ENCODE measurements around the gene RTN1. TPM values are rescaled to one million over a fixed set of nuclear protein-coding genes. Genes with fewer than 3 reads are reported as not detected.

Gene RTN1
- total and polyA plus RNA-seq, 7 donors = 1.2 to 25.7 (median 8.0) TPM

DNA sequence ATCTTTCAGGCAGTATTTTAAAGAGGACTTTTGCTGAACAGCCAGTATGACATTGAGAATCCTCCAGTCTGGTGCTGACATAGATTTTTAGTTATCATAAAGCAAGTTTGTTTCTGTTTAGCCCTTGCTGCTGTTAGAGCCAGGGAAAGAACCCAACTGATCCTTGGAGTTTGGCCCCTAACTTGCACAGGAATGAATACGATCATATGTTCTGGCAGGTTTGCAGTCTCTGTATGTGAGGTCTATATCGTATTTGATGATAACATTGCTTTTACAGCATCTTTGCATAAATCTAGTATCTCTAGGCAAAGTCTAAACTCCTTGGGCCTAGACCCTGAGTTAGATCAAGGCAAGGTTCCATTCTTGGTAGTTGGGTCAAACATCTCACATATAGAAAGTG lies 289.7 kb downstream of the RTN1 start:
- Histone ChIP-seq H3K27ac (no peak overlapping the region), H3K36me3 (no peaks in the 10 kb centered on the region), H3K9me3 (no peaks in the 10 kb centered on the region), H3K27me3 (no peaks in the 10 kb centered on the region), H3K4me1 (peaks cover 0 to 9% (median 7%) of the 10 kb centered on the region in 4 donors), H3K4me3 (no peak overlapping the region)
- WGBS, 2 donors = 69 to 78% methylated on average over 2 of the region's 2 CpGs
- intact Hi-C loops (cut with DNase I) = no loop called here
- no peak for TF ChIP-seq POLR2A (IDR thresholded peaks at IDR 0.05)
- no peak for TF ChIP-seq POLR2AphosphoS5 (IDR thresholded peaks at IDR 0.05)
- no peak for TF ChIP-seq EP300 (IDR thresholded peaks at IDR 0.05)
- TF ChIP-seq, protein P1, sequence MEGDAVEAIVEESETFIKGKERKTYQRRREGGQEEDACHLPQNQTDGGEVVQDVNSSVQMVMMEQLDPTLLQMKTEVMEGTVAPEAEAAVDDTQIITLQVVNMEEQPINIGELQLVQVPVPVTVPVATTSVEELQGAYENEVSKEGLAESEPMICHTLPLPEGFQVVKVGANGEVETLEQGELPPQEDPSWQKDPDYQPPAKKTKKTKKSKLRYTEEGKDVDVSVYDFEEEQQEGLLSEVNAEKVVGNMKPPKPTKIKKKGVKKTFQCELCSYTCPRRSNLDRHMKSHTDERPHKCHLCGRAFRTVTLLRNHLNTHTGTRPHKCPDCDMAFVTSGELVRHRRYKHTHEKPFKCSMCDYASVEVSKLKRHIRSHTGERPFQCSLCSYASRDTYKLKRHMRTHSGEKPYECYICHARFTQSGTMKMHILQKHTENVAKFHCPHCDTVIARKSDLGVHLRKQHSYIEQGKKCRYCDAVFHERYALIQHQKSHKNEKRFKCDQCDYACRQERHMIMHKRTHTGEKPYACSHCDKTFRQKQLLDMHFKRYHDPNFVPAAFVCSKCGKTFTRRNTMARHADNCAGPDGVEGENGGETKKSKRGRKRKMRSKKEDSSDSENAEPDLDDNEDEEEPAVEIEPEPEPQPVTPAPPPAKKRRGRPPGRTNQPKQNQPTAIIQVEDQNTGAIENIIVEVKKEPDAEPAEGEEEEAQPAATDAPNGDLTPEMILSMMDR (IDR thresholded peaks at IDR 0.05) = no peak
- DNase-seq = no peak

DNA sequence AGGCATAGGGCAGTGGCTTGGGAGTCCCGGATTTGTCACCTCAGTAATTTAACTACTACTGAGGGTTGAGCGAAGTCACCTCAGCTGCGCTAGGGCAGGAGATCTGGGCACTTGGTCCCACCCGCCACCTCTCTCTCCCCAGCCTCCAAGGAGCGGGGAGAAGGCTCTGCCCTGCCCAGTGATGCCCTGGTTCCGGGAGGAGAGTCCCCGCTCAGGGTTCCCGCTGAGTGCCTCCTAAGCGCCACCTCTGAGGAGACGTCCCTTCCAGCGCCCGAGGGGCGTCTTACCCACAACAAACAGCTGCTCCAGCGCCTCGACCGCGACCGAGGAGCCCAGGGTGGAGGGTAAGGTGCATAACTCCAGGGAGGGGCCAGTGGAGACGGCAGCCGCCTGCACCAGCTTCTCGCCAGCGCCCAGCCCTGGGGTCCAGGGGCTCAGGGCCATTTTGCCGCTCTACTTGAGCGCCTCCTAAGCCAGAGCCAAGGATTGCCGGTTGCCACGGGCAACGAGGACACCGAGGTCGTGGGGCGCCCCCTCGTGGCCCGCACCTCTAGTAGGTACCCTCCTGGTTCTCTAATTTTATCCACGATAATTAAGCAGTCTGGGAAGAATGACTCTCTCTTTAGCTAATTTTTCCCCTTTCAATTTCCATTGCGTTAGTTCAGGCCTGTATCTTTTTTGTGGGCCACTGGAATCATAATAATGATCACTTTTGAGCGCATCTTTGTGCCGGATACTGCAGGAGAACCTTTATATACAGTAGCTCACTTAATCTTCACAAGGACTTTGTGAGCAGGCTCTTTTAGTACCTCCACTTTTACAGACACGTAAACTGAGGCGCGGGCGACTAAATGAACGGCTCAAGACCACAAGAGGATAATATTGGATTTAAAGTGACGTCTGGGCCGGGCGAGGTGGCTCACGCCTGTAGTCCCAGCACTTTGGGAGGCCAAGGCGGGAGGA lies 294.0 kb downstream of the RTN1 start, which contains the start of gene CCDC175:
TSS of gene CCDC175 (minus strand) at position 481 of the 963 bp plus-strand sequence. CDS start at position 444, 37 bp downstream.
- 15 to 19% methylated on average over 46 of the region's 46 CpGs for WGBS, 2 donors
- DNase-seq = peak; percentile 84
- Histone ChIP-seq H3K4me1 (peaks cover 0 to 9% (median 7%) of the 10 kb centered on the region in 4 donors), H3K27ac (no peak within 1 kb of the TSS), H3K36me3 (no peaks in the 10 kb centered on the region), H3K4me3 (peak within 1 kb of the TSS; percentile 10 to 46 (median 38)), H3K27me3 (no peaks in the 10 kb centered on the region), H3K9me3 (no peaks in the 10 kb centered on the region)
- intact Hi-C loops (cut with DNase I) = loop anchor here (5.0 kb wide), 1 partner anchor 449 kb away; no protein-coding TSS in a partner anchor
- TF ChIP-seq, protein P1 (IDR thresholded peaks at IDR 0.05) = peak; percentile 10 to 64 (median 31)
- TF ChIP-seq EP300 (IDR thresholded peaks at IDR 0.05) = no peak

DNA sequence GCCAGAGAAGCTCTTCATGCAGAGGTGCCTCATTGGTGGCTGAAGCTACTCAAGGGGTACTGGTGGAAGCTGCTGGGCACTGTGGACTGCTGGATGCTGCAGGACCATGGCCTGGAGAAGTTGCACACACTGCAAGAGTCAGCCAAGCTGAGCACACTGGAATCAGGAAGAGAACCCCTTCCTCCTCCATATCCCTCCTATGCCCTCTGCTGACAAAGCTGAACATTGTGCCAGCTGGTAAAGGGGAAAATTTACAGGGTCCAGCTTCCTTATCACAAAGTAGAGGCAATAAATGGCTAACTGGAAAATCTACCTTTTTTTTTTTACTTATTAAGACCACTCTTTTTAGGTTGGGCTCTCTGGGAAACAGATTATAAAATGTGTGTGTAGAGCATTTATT lies 300.5 kb downstream of the RTN1 start:
- no peaks in the 10 kb centered on the region for H3K4me1 ChIP-seq
- no peaks in the 10 kb centered on the region for H3K9me3 ChIP-seq
- H3K27me3 ChIP-seq = no peaks in the 10 kb centered on the region
- H3K4me3 ChIP-seq = no peak overlapping the region
- no peaks in the 10 kb centered on the region for H3K36me3 ChIP-seq
- H3K27ac ChIP-seq = no peak overlapping the region
- intact Hi-C loops (cut with DNase I) = no loop called here
- no peak for DNase-seq
- TF ChIP-seq EP300 (IDR thresholded peaks at IDR 0.05) (no peak), POLR2A (IDR thresholded peaks at IDR 0.05) (no peak), POLR2AphosphoS5 (IDR thresholded peaks at IDR 0.05) (no peak)
- TF ChIP-seq, protein P1 (IDR thresholded peaks at IDR 0.05) = no peak

DNA sequence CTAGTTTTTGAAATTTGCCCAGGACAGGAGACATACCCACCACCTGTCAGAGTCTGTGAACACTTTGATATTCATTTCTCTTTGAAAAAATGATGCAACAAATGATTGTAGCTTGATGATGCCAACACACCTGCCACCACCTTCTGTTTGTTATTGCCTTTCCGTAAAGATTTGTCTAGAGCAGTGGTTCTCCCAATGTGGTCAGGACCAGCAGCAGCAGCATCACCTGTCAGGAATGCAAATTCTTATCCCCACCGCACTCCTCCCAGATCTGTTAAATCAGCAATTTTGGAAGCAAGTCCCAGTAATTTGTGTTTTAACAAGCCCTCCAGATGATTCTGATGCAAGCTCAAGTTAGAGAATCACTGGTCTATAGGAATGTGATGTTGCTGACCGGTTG lies 303.9 kb downstream of the RTN1 start:
- DNase-seq = no peak
- Histone ChIP-seq H3K9me3 (no peaks in the 10 kb centered on the region), H3K4me1 (no peaks in the 10 kb centered on the region), H3K27me3 (no peaks in the 10 kb centered on the region), H3K36me3 (no peaks in the 10 kb centered on the region), H3K27ac (no peak overlapping the region), H3K4me3 (no peak overlapping the region)
- WGBS, 2 donors = 45 to 78% methylated on average over 3 of the region's 3 CpGs
- intact Hi-C loops (cut with DNase I) = no loop called here
- TF ChIP-seq POLR2AphosphoS5 (IDR thresholded peaks at IDR 0.05) (no peak), EP300 (IDR thresholded peaks at IDR 0.05) (no peak)

DNA sequence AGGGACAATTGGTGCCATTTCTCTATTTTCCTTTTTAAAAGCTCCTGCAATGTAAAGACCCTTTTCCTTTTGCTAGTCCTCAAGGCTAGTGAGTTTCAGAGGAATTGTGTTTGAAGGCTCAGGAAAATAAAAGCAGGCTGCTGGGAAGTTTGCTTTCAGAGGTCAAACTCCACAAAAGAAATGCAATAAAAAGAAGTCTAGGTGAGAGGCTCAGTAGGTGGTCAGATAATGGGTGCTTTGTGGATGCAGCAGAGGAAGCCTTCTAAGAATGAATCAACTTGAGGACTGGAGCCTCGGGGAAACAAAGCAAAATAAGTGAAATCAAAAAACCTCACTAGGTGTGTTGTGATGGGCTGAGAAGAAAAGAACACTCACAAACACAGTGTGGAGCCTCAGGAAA lies 304.3 kb downstream of the RTN1 start:
- Histone ChIP-seq H3K9me3 (no peaks in the 10 kb centered on the region), H3K36me3 (no peaks in the 10 kb centered on the region), H3K4me3 (no peak overlapping the region), H3K27me3 (no peaks in the 10 kb centered on the region), H3K4me1 (no peaks in the 10 kb centered on the region), H3K27ac (no peak overlapping the region)
- TF ChIP-seq EP300 (IDR thresholded peaks at IDR 0.05) (no peak), POLR2A (IDR thresholded peaks at IDR 0.05) (no peak), POLR2AphosphoS5 (IDR thresholded peaks at IDR 0.05) (no peak)
- TF ChIP-seq, protein P1 (IDR thresholded peaks at IDR 0.05) = no peak
- no peak for DNase-seq
- 7 to 59% methylated on average over 1 of the region's 1 CpG for WGBS, 2 donors
- intact Hi-C loops (cut with DNase I) = no loop called here

Measured in sigmoid colon (tissue), 7 donors.